ENCODE data around the gene P3H3.

P3H3 gene

GRCh38 chr12:6851921-6852650 is 23.9 kb downstream of the P3H3 start, which contains the start of gene USP5 (continued):
- TF ChIP-seq PBX3 (CRISPR knock-in tag; IDR thresholded peaks at IDR 0.05) (peak; percentile 35; the same call in 1 of the 2 replicates), ZNF701 (tag by site-specific recombination; IDR thresholded peaks at IDR 0.05) (no peak), ZNF354C (tag by site-specific recombination; IDR thresholded peaks at IDR 0.05; ENCODE audit: borderline replicate concordance, low read depth) (no peak), KLF1 (tag by site-specific recombination; IDR thresholded peaks at IDR 0.05) (peak; percentile 75), REPIN1 (tag by site-specific recombination; IDR thresholded peaks at IDR 0.05; ENCODE audit: low read depth) (no peak), ZNF391 (tag by site-specific recombination; IDR thresholded peaks at IDR 0.05; ENCODE audit: borderline replicate concordance, low read depth) (0 out of 2 replicates have a peak, but pooled peaks have one; percentile 68), KLF10 (tag by site-specific recombination; IDR thresholded peaks at IDR 0.05) (peak; percentile 37; the same call in 1 of the 2 replicates), SCRT1 (tag by site-specific recombination; IDR thresholded peaks at IDR 0.05; ENCODE audit: borderline replicate concordance) (no peak), ZNF114 (tag by site-specific recombination; IDR thresholded peaks at IDR 0.05) (no peak), YY1 (tag by site-specific recombination; IDR thresholded peaks at IDR 0.05) (peak; percentile 95), ATF2 (tag by site-specific recombination; IDR thresholded peaks at IDR 0.05; ENCODE audit: low read depth) (no peak), ZNF501 (tag by site-specific recombination; IDR thresholded peaks at IDR 0.05) (peak; percentile 55; the same call in 1 of the 2 replicates), ZNF473 (tag by site-specific recombination; IDR thresholded peaks at IDR 0.05) (no peak), SCRT2 (tag by site-specific recombination; IDR thresholded peaks at IDR 0.05) (no peak), SP2 (tag by site-specific recombination; IDR thresholded peaks at IDR 0.05) (peak; percentile 96), GLIS2 (tag by site-specific recombination; IDR thresholded peaks at IDR 0.05) (peak; percentile 15), ZNF626 (tag by site-specific recombination; IDR thresholded peaks at IDR 0.05) (no peak), KLF7 (tag by site-specific recombination; IDR thresholded peaks at IDR 0.05; ENCODE audit: borderline replicate concordance) (peak; percentile 84; the same call in 1 of the 2 replicates), BCL11B (tag by site-specific recombination; IDR thresholded peaks at IDR 0.05; ENCODE audit: low read depth) (no peak), OSR2 (tag by site-specific recombination; IDR thresholded peaks at IDR 0.05) (peak; percentile 95), ZNF274 (IDR thresholded peaks at IDR 0.05; ENCODE audit: low read length) (no peak), ZNF274 (tag by site-specific recombination; IDR thresholded peaks at IDR 0.05; ENCODE audit: borderline replicate concordance) (no peak), ZNF2 (tag by site-specific recombination; IDR thresholded peaks at IDR 0.05) (peak; percentile 78; the same call in 1 of the 2 replicates), ZNF558 (tag by site-specific recombination; IDR thresholded peaks at IDR 0.05) (no peak), RBAK (tag by site-specific recombination; IDR thresholded peaks at IDR 0.05) (no peak), ZNF76 (tag by site-specific recombination; IDR thresholded peaks at IDR 0.05; ENCODE audit: borderline replicate concordance, low read depth) (peak; percentile 100), GLI2 (tag by site-specific recombination; IDR thresholded peaks at IDR 0.05; ENCODE audit: borderline replicate concordance, low read depth) (no peak), ZNF580 (tag by site-specific recombination; IDR thresholded peaks at IDR 0.05) (peak; percentile 94), ZNF843 (tag by site-specific recombination; IDR thresholded peaks at IDR 0.05) (peak; percentile 32; the same call in 1 of the 2 replicates), ZNF366 (tag by site-specific recombination; conservative IDR thresholded peaks at IDR 0.05) (peak; percentile 32; the same call in 1 of the 2 replicates), ZBTB26 (tag by site-specific recombination; optimal IDR thresholded peaks at IDR 0.05) (peak; percentile 94), ZBTB7A (tag by site-specific recombination; IDR thresholded peaks at IDR 0.05; ENCODE audit: low read depth) (0 out of 2 replicates have a peak, but pooled peaks have one; percentile 45), ZNF169 (tag by site-specific recombination; IDR thresholded peaks at IDR 0.05) (no peak), ZNF521 (tag by site-specific recombination; IDR thresholded peaks at IDR 0.05) (no peak), ZNF292 (tag by site-specific recombination; IDR thresholded peaks at IDR 0.05; ENCODE audit: borderline replicate concordance, low read depth) (no peak)
